Right lobe of liver (tissue), 6 donors: ENCODE data around the gene TAX1BP3. TPM values are rescaled to one million over a fixed set of nuclear protein-coding genes. Genes with fewer than 3 reads are reported as not detected.

ENCODE experiments used
- ATAC-seq, 4 donors: fragments of 200-7000 bp; cut with Tn5 transposase; one replicate each; pipeline ENCODE4 v1.9.1; 2020; ENCODE audit warnings: mild to moderate bottlenecking in 4 of 4, moderate library complexity in 4 of 4
- DNase-seq, 3 donors: peaks; one replicate each; pipeline ENCODE4 v3.0.0-alpha.2; 2020
- H3K27ac ChIP-seq, 3 donors: fragments of 200-600 bp; one replicate each; pipeline ENCODE4 v1.8.0; 2022
- H3K27me3 ChIP-seq, 2 donors: fragments of 200-600 bp; one replicate each; pipeline ENCODE4 v1.8.0; 2022
- H3K36me3 ChIP-seq, 4 donors: fragments of 200-600 bp; sonication (generic) in 1 of 4; one replicate each; pipeline versions ENCODE4 v1.5.1 to v1.8.0; 2017 to 2022; ENCODE audit warnings: control low read depth in 1 of 4
- H3K4me1 ChIP-seq, 4 donors: fragments of 200-600 bp; sonication (generic) in 1 of 4; one replicate each; pipeline versions ENCODE4 v1.5.1 to v1.8.0; 2017 to 2022; ENCODE audit warnings: control low read depth in 1 of 4
- H3K4me3 ChIP-seq, 3 donors: fragments of 200-600 bp; one replicate each; pipeline ENCODE4 v1.8.0; 2022
- H3K9me3 ChIP-seq, 4 donors: fragments of 200-600 bp; sonication (generic) in 1 of 4; one replicate each; pipeline versions ENCODE4 v1.5.1 to v1.8.0; 2017 to 2022; ENCODE audit warnings: control low read depth in 1 of 4
- POLR2A ChIP-seq: fragments of 450-650 bp; IDR thresholded peaks from one replicate; pipeline ENCODE4 v1.6.1; 2017; ENCODE audit warnings: antibody characterized with exemption, mild to moderate bottlenecking
- WGBS: methylation state at CpG from one replicate; pipeline ENCODE4 v1.1.6; 2018; ENCODE audit warnings: low coverage, low lambda C conversion rate; ENCODE audit not compliant: insufficient coverage; ENCODE audit errors: missing lambda C conversion rate; 5-methylcytosine and 5-hydroxymethylcytosine counted together
- intact Hi-C, 2 donors: fragments of 100-400 bp; cut with DNase I; formaldehyde crosslinking; loops; one replicate each; pipeline versions ENCODE4 v1.11.2 to v1.14.1; 2022
- total RNA-seq, 6 experiments: library from RNA; depleted of rRNA in 2 of 6; stranded (reverse); fragments of >200 nt in 2 of 6; fragmentation: NEBNext Ultra II Directional in 3 of 6; extraction: Animal tissue kit (Norgen Biotek cat#: 25700) in 3 of 6; gene quantifications; one replicate each; pipeline versions ENCODE4 v1.1.0 to v1.2.4, GENCODE V29; 2016 to 2023
- TF ChIP-seq, protein P1 (sequence below), 4 donors: fragments of 200-600 bp in 3 of 4; fragments of 450-650 bp in 1 of 4; IDR thresholded peaks; one replicate each; pipeline versions ENCODE4 v1.5.1 to v1.8.0; 2016 to 2022; ENCODE audit warnings: antibody characterized with exemption in 4 of 4, mild to moderate bottlenecking in 2 of 4
- donor health status: DM: no; HTN: yes; CAD: no.
- donor health status: DM: no; HTN: no; CAD: no.
- donor health status: DM: no; HTN: no; CAD: no.
- donor health status: DM: no; HTN: yes; CAD: no.
- donor health status: DM: no; HTN: yes; CAD: no.

TAX1BP3 gene
- total RNA-seq, 6 experiments from 2014 or later, result 8.1 to 60.9 (median 34.7) TPM

DNA sequence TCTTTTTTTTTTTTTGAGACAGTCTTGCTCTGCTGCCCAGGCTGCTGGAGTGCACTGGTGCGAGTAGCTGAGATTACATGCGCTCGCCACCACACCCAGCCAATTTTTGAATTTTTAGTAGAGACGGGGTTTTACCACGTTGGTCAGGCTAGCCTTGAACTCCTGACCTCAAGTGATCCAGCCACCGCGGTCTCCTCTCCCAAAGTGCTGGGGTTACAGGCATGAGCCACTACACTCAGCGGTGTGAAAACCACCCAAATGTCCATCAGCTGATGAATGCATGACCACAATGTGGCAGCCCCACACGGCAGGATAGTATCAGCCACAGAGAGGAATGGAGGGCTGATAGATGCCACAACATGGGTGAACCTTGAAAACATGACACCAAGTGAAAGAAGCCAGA, 25.5 kb upstream of the TAX1BP3 start:
- Histone ChIP-seq H3K9me3 (no peaks in the 10 kb centered on the region), H3K36me3 (no peaks in the 10 kb centered on the region), H3K27ac (no peak overlapping the region), H3K4me1 (peaks cover 0 to 7% (median 0%) of the 10 kb centered on the region in 4 donors), H3K4me3 (no peak overlapping the region), H3K27me3 (no peaks in the 10 kb centered on the region)
- intact Hi-C loops, result no loop called here
- ATAC-seq, result no peak
- DNase-seq, result no peak
- TF ChIP-seq POLR2A, result no peak
- TF ChIP-seq, protein P1, sequence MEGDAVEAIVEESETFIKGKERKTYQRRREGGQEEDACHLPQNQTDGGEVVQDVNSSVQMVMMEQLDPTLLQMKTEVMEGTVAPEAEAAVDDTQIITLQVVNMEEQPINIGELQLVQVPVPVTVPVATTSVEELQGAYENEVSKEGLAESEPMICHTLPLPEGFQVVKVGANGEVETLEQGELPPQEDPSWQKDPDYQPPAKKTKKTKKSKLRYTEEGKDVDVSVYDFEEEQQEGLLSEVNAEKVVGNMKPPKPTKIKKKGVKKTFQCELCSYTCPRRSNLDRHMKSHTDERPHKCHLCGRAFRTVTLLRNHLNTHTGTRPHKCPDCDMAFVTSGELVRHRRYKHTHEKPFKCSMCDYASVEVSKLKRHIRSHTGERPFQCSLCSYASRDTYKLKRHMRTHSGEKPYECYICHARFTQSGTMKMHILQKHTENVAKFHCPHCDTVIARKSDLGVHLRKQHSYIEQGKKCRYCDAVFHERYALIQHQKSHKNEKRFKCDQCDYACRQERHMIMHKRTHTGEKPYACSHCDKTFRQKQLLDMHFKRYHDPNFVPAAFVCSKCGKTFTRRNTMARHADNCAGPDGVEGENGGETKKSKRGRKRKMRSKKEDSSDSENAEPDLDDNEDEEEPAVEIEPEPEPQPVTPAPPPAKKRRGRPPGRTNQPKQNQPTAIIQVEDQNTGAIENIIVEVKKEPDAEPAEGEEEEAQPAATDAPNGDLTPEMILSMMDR (IDR thresholded peaks at IDR 0.05), result no peak
- WGBS, result 63% methylated on average over 9 of the region's 9 CpGs

DNA sequence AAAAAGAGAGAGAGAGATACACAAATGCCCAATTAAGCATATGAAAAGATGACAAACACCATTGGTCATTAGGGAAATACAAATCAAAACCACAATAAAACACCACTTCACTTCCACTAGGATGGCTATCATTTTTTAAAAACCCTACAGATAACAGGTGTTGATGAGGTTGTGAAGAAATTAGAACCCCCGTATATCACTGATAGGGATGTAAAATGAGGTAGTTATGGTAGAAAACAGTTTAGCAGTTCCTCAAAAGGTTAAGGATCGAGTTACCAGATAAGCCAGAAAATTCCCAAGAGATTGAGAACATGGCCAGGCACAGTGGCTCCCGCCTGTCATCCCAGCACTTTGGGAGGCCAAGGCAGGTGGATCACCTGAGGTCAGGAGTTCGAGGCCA, 24.8 kb upstream of the TAX1BP3 start:
- Histone ChIP-seq H3K27me3 (no peaks in the 10 kb centered on the region), H3K4me3 (no peak overlapping the region), H3K4me1 (peaks cover 0 to 7% (median 0%) of the 10 kb centered on the region in 4 donors), H3K27ac (no peak overlapping the region), H3K36me3 (no peaks in the 10 kb centered on the region), H3K9me3 (no peaks in the 10 kb centered on the region)
- 61% methylated on average over 4 of the region's 4 CpGs for WGBS
- intact Hi-C loops, result no loop called here
- ATAC-seq (no peak), DNase-seq (no peak)
- TF ChIP-seq, protein P1 (IDR thresholded peaks at IDR 0.05), result no peak
- TF ChIP-seq POLR2A, result no peak

DNA sequence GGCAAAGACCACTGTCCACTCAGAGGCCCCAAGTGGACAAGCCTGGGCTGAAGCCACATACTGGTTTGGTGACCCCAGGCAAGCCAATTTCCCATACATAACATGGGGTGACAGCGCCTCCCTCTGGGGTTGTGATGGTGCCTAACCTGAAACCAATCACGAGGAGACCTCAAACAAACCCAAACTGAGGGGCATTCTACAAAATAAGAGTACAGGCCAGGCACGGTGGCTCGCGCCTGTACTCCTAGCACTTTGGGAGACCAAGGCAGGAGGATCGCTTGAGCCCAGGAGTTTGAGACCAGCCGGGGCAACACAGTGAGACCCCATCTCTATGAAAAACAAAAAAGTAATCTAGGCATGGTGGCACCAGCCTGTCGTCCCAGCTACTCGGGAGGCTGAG, 24.0 kb upstream of the TAX1BP3 start:
- intact Hi-C loops, result no loop called here
- no peaks in the 10 kb centered on the region for H3K36me3 ChIP-seq
- no peaks in the 10 kb centered on the region for H3K9me3 ChIP-seq
- no peak overlapping the region for H3K4me3 ChIP-seq
- no peak overlapping the region for H3K27ac ChIP-seq
- H3K4me1 ChIP-seq, result peaks cover 0 to 7% (median 0%) of the 10 kb centered on the region in 4 donors
- H3K27me3 ChIP-seq, result no peaks in the 10 kb centered on the region
- 43% methylated on average over 3 of the region's 9 CpGs for WGBS
- DNase-seq, result peak in 1 of 3 donors; percentile 14
- no peak for ATAC-seq
- TF ChIP-seq POLR2A, result no peak
- TF ChIP-seq, protein P1 (IDR thresholded peaks at IDR 0.05), result no peak

GRCh38 chr17:3691617-3692067, 23.3 kb upstream of the TAX1BP3 start:
- Histone ChIP-seq H3K36me3 (no peaks in the 10 kb centered on the region), H3K4me3 (no peak overlapping the region), H3K9me3 (no peaks in the 10 kb centered on the region), H3K27me3 (no peaks in the 10 kb centered on the region), H3K4me1 (peaks cover 0 to 7% (median 0%) of the 10 kb centered on the region in 4 donors), H3K27ac (no peak overlapping the region)
- TF ChIP-seq, protein P1 (IDR thresholded peaks at IDR 0.05), result no peak
- no peak for TF ChIP-seq POLR2A
- 50% methylated on average over 3 of the region's 16 CpGs for WGBS
- peak in 1 of 3 donors; percentile 40 for DNase-seq
- intact Hi-C loops, result no loop called here
- ATAC-seq, result no peak
